ENCODE measurements around the gene BTBD2. TPM values are rescaled to one million over a fixed set of nuclear protein-coding genes. Genes with fewer than 3 reads are reported as not detected.

Gene BTBD2
- total and polyA plus RNA-seq, 10 of the 15 experiments (the other 5 are each of a cell fraction or from before 2014, with no cell fraction given) = 0.13 to 66.2 (median 10.4) TPM

DNA sequence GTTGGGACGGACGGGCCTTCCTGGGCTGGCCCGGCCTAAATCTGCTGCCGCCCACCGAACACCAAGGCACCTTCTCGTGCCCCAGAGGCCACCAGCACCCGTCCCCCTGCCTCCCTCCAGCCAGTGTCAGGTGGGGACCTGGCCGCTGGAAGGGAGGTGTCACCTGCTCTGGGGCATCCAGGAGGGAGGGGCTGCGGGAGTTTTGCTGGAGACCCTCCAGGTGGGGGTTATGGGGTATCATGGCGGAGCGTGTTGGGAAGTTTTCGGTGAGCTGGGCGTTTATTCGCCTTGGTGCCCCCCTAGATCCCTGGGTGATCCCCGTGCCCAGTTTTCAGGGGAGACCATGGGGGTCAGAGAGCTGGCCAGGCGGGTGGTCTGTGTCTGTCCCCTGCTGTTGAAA lies 64.9 kb downstream of the BTBD2 start:
- in situ Hi-C loops (cut with MboI) (no loop called here), intact Hi-C loops (cut with micrococcal nuclease; ENCODE audit: unreplicated experiment) (no loop called here)
- Histone ChIP-seq H3K27me3 (replicated peaks in 1 of 2; ENCODE audit: control insufficient read depth in 2 of 2, insufficient read depth in 2 of 2, low read length in 1 of 2) (no peaks in the 10 kb centered on the region), H3K36me3 (ENCODE audit: control insufficient read depth in 2 of 2, insufficient read depth in 2 of 2, low read length in 1 of 2) (peaks cover 5 to 29% of the 10 kb centered on the region in 2 experiments; a peak in 2 of 4 replicates), H3K27ac (ENCODE audit: control insufficient read depth, insufficient read depth) (no peak overlapping the region), H4K20me1 (ENCODE audit: control insufficient read depth, insufficient read depth) (no peaks in the 10 kb centered on the region; the same call in 1 of the 2 replicates), H3K79me2 (ENCODE audit: control insufficient read depth, insufficient read depth, low read length) (peaks cover 56% of the 10 kb centered on the region), H3K9me3 (replicated peaks; ENCODE audit: control insufficient read depth, insufficient read depth, low read length) (no peaks in the 10 kb centered on the region; the same call in 2 of the 3 replicates), H3K4me2 (ENCODE audit: control insufficient read depth, insufficient read depth) (no peak overlapping the region), H3K4me3 (no peak overlapping the region), H3K4me1 (ENCODE audit: control insufficient read depth, insufficient read depth, low read length) (no peaks in the 10 kb centered on the region), H2AFZ (ENCODE audit: control insufficient read depth, low read depth, low read length) (no peak overlapping the region), H3K9ac (ENCODE audit: control insufficient read depth, insufficient read depth, low read length) (no peak overlapping the region)
- no peak for TF ChIP-seq HDAC6 (IDR thresholded peaks at IDR 0.05; ENCODE audit: unreplicated experiment)
- TF ChIP-seq MXI1 (IDR thresholded peaks at IDR 0.05; ENCODE audit: low read depth, low read length) = no peak
- TF ChIP-seq, protein P1, sequence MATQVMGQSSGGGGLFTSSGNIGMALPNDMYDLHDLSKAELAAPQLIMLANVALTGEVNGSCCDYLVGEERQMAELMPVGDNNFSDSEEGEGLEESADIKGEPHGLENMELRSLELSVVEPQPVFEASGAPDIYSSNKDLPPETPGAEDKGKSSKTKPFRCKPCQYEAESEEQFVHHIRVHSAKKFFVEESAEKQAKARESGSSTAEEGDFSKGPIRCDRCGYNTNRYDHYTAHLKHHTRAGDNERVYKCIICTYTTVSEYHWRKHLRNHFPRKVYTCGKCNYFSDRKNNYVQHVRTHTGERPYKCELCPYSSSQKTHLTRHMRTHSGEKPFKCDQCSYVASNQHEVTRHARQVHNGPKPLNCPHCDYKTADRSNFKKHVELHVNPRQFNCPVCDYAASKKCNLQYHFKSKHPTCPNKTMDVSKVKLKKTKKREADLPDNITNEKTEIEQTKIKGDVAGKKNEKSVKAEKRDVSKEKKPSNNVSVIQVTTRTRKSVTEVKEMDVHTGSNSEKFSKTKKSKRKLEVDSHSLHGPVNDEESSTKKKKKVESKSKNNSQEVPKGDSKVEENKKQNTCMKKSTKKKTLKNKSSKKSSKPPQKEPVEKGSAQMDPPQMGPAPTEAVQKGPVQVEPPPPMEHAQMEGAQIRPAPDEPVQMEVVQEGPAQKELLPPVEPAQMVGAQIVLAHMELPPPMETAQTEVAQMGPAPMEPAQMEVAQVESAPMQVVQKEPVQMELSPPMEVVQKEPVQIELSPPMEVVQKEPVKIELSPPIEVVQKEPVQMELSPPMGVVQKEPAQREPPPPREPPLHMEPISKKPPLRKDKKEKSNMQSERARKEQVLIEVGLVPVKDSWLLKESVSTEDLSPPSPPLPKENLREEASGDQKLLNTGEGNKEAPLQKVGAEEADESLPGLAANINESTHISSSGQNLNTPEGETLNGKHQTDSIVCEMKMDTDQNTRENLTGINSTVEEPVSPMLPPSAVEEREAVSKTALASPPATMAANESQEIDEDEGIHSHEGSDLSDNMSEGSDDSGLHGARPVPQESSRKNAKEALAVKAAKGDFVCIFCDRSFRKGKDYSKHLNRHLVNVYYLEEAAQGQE (IDR thresholded peaks at IDR 0.05; ENCODE audit: low read depth, low read length) = no peak
- TF ChIP-seq ZBED1 (IDR thresholded peaks at IDR 0.05; ENCODE audit: borderline replicate concordance) = no peak
- no peak for TF ChIP-seq SREBF2 (IDR thresholded peaks at IDR 0.05; ENCODE audit: low read length)
- TF ChIP-seq BCL11A (IDR thresholded peaks at IDR 0.05; ENCODE audit: low read depth, low read length) = no peak
- no peak for TF ChIP-seq ZNF622 (IDR thresholded peaks at IDR 0.05)
- no peak for TF ChIP-seq IRF3 (IDR thresholded peaks at IDR 0.05)
- no peak for TF ChIP-seq RELA (IDR thresholded peaks at IDR 0.05; ENCODE audit: borderline replicate concordance, partially characterized antibody)
- TF ChIP-seq, protein P2, sequence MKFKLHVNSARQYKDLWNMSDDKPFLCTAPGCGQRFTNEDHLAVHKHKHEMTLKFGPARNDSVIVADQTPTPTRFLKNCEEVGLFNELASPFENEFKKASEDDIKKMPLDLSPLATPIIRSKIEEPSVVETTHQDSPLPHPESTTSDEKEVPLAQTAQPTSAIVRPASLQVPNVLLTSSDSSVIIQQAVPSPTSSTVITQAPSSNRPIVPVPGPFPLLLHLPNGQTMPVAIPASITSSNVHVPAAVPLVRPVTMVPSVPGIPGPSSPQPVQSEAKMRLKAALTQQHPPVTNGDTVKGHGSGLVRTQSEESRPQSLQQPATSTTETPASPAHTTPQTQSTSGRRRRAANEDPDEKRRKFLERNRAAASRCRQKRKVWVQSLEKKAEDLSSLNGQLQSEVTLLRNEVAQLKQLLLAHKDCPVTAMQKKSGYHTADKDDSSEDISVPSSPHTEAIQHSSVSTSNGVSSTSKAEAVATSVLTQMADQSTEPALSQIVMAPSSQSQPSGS (IDR thresholded peaks at IDR 0.05; ENCODE audit: low read length) = no peak
- TF ChIP-seq PAX5 (IDR thresholded peaks at IDR 0.05; ENCODE audit: borderline replicate concordance, low read depth, low read length) = no peak
- no peak for TF ChIP-seq CHD1 (IDR thresholded peaks at IDR 0.05; ENCODE audit: low read depth, low read length)
- TF ChIP-seq MTA3 (IDR thresholded peaks at IDR 0.05; ENCODE audit: borderline replicate concordance, low read length) = no peak
- no peak for TF ChIP-seq PKNOX1 (IDR thresholded peaks at IDR 0.05)
- no peak for TF ChIP-seq ZNF274 (IDR thresholded peaks at IDR 0.05; ENCODE audit: insufficient read depth, insufficient read length)
- DNase-seq (ENCODE audit: low read depth, low spot score) (no peak), FAIRE-seq (no peak), ATAC-seq (no peak)
- SMC1A ChIA-PET (ENCODE audit: uncharacterized antibody, unreplicated experiment) = no interaction called here
- WGBS (ENCODE audit: insufficient coverage, insufficient replicate concordance, low lambda C conversion rate, missing lambda C conversion rate) = 97% methylated on average over 11 of the region's 16 CpGs
- no TSS peak for BruUV-seq (replicated peaks)
- RAD21 ChIA-PET (ENCODE audit: unreplicated experiment) = no interaction called here
- CTCF ChIA-PET = no interaction called here
- POLR2A ChIA-PET = no interaction called here
